ENCODE results near the gene SLC37A1.

GRCh38 chr21:42561762-42562650, 48.4 kb downstream of the SLC37A1 start:
- TF ChIP-seq SETDB1 (IDR thresholded peaks at IDR 0.05; ENCODE audit: insufficient read length, low read length) (no peak), ZNF416 (tag by site-specific recombination; IDR thresholded peaks at IDR 0.05) (no peak), CTCF (tag by site-specific recombination; IDR thresholded peaks at IDR 0.05) (no peak), ZNF555 (tag by site-specific recombination; conservative IDR thresholded peaks at IDR 0.05) (no peak), ZBTB48 (tag by site-specific recombination; IDR thresholded peaks at IDR 0.05) (no peak), SCRT1 (tag by site-specific recombination; IDR thresholded peaks at IDR 0.05; ENCODE audit: borderline replicate concordance) (no peak), ZNF221 (tag by site-specific recombination; IDR thresholded peaks at IDR 0.05; ENCODE audit: borderline replicate concordance) (no peak), SALL2 (tag by site-specific recombination; IDR thresholded peaks at IDR 0.05; ENCODE audit: borderline replicate concordance) (no peak), ZBTB21 (tag by site-specific recombination; IDR thresholded peaks at IDR 0.05) (no peak), ZBTB8A (tag by site-specific recombination; IDR thresholded peaks at IDR 0.05) (no peak), GLIS2 (tag by site-specific recombination; IDR thresholded peaks at IDR 0.05) (no peak), ZNF223 (tag by site-specific recombination; IDR thresholded peaks at IDR 0.05) (no peak), ZBTB1 (tag by site-specific recombination; IDR thresholded peaks at IDR 0.05) (no peak)
